Right hindlimb (tissue), 1 donor: ENCODE measurements around the gene FBLN5.
"Not testable (repeated sequence)": the region's sequence is repeated elsewhere in the genome, so short reads cannot be mapped to it uniquely, and the experiment has no call there.

Experiments
- DNase-seq: peaks from one replicate; pipeline ENCODE4 v3.0.0-alpha.2; 2018

Gene FBLN5

GRCh38 chr14:91904483-91904882 lies 43.0 kb downstream of the FBLN5 start:
- DNase-seq, result no peak

- DNase-seq, result no peak
Observed at GRCh38 chr14:91903070-91903469, 44.4 kb downstream of the FBLN5 start.

- no peak for DNase-seq
Observed at GRCh38 chr14:91902336-91902735, 45.2 kb downstream of the FBLN5 start.

- no peak for DNase-seq
Observed at GRCh38 chr14:91901449-91902226, 45.9 kb downstream of the FBLN5 start.

- DNase-seq, result no peak
Observed at GRCh38 chr14:91899806-91900205, 47.7 kb downstream of the FBLN5 start.

GRCh38 chr14:91899213-91899612 lies 48.3 kb downstream of the FBLN5 start:
- no peak for DNase-seq

- DNase-seq, result peak; percentile 77
Observed at GRCh38 chr14:91898372-91898771, 49.1 kb downstream of the FBLN5 start.

GRCh38 chr14:91897716-91898115 lies 49.8 kb downstream of the FBLN5 start:
- not testable (repeated sequence) for DNase-seq

GRCh38 chr14:91897106-91897701 lies 50.3 kb downstream of the FBLN5 start:
- peak; percentile 75 for DNase-seq

GRCh38 chr14:91896419-91896818 lies 51.1 kb downstream of the FBLN5 start:
- DNase-seq, result no peak

- DNase-seq, result no peak
Observed at GRCh38 chr14:91893669-91894068, 53.8 kb downstream of the FBLN5 start.

GRCh38 chr14:91893007-91893406 lies 54.5 kb downstream of the FBLN5 start:
- DNase-seq, result no peak

- DNase-seq, result peak; percentile 83
Observed at GRCh38 chr14:91891721-91892220, 55.7 kb downstream of the FBLN5 start.

GRCh38 chr14:91891101-91891500 lies 56.4 kb downstream of the FBLN5 start:
- no peak for DNase-seq

- DNase-seq, result peak; percentile 60
Observed at GRCh38 chr14:91890291-91890749, 57.2 kb downstream of the FBLN5 start.

GRCh38 chr14:91889477-91890211 lies 57.9 kb downstream of the FBLN5 start:
- no peak for DNase-seq

GRCh38 chr14:91888641-91889476 lies 58.6 kb downstream of the FBLN5 start:
- DNase-seq, result no peak

- DNase-seq, result no peak
Observed at GRCh38 chr14:91886961-91887360, 60.5 kb downstream of the FBLN5 start.

GRCh38 chr14:91885839-91886238 lies 61.7 kb downstream of the FBLN5 start:
- no peak for DNase-seq

GRCh38 chr14:91885113-91885712 lies 62.3 kb downstream of the FBLN5 start:
- no peak for DNase-seq

- DNase-seq, result no peak
Observed at GRCh38 chr14:91884664-91885063, 62.8 kb downstream of the FBLN5 start.

- DNase-seq, result peak; percentile 62
Observed at GRCh38 chr14:91883753-91884152, 63.7 kb downstream of the FBLN5 start.
